Lower lobe of right lung (tissue), 2 donors: ENCODE measurements around the gene IQGAP2. TPM values are rescaled to one million over a fixed set of nuclear protein-coding genes. Genes with fewer than 3 reads are reported as not detected.

ENCODE experiments used
- ATAC-seq, 2 donors: fragments of 200-7000 bp; cut with Tn5 transposase; one replicate each; pipeline ENCODE4 v1.9.1; 2020 to 2022; ENCODE audit warnings: mild to moderate bottlenecking in 2 of 2, moderate library complexity in 2 of 2
- DNase-seq: peaks from one replicate; pipeline ENCODE4 v3.0.0-alpha.2; 2020
- H3K27ac ChIP-seq: fragments of 200-600 bp; one replicate; pipeline ENCODE4 v1.8.0; 2022
- H3K27me3 ChIP-seq: fragments of 200-600 bp; one replicate; pipeline ENCODE4 v1.8.0; 2022; ENCODE audit warnings: low read depth
- H3K36me3 ChIP-seq: fragments of 200-600 bp; one replicate; pipeline ENCODE4 v1.8.0; 2022; ENCODE audit warnings: mild to moderate bottlenecking
- H3K4me1 ChIP-seq: fragments of 200-600 bp; one replicate; pipeline ENCODE4 v1.8.0; 2022
- H3K4me3 ChIP-seq: fragments of 200-600 bp; one replicate; pipeline ENCODE4 v1.8.0; 2022; ENCODE audit warnings: mild to moderate bottlenecking
- H3K9me3 ChIP-seq: fragments of 200-600 bp; one replicate; pipeline ENCODE4 v1.8.0; 2022
- intact Hi-C: fragments of 100-400 bp; cut with DNase I; formaldehyde crosslinking; loops from one replicate; pipeline ENCODE4 v1.11.0; 2022
- total RNA-seq: library from RNA; stranded (reverse); fragmentation: NEBNext Ultra II Directional; extraction: Animal tissue kit (Norgen Biotek cat#: 25700); gene quantifications from one replicate; pipeline ENCODE4 v1.2.1, GENCODE V29; 2021
- TF ChIP-seq, protein P1 (sequence below): fragments of 200-600 bp; IDR thresholded peaks from one replicate; pipeline ENCODE4 v1.8.0; 2022; ENCODE audit warnings: antibody characterized with exemption, mild to moderate bottlenecking
- donor health status: DM: no; HTN: yes; CAD: no; lungs with severe emphysema.

Gene IQGAP2
- total RNA-seq, 1 donor from 2014 or later: 42.0 TPM

DNA sequence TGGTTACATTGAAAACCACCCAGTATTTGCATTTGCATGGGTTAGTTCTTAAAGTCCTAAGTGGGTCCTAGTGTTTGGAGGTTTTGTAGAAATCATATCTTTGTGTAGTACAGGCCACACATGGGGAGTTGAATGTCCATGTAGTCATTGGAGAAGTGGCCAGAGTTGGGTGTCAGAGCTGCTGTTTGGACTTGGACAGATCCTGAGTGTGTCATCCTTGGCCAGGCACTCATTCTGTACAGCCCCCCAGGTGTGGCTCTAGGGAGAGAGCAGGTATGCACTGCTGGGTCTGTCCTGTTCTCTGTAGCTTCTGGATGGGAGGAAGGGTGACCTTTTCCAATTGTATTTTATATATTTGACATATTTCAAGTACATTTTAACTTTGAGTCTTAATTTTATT is 82.4 kb downstream of the IQGAP2 start:
- Histone ChIP-seq H3K4me1 (no peaks in the 10 kb centered on the region), H3K9me3 (no peaks in the 10 kb centered on the region), H3K27me3 (no peaks in the 10 kb centered on the region), H3K4me3 (no peak overlapping the region), H3K27ac (no peak overlapping the region), H3K36me3 (no peaks in the 10 kb centered on the region)
- intact Hi-C loops: no loop called here
- no peak for ATAC-seq
- DNase-seq: no peak
- TF ChIP-seq, protein P1, sequence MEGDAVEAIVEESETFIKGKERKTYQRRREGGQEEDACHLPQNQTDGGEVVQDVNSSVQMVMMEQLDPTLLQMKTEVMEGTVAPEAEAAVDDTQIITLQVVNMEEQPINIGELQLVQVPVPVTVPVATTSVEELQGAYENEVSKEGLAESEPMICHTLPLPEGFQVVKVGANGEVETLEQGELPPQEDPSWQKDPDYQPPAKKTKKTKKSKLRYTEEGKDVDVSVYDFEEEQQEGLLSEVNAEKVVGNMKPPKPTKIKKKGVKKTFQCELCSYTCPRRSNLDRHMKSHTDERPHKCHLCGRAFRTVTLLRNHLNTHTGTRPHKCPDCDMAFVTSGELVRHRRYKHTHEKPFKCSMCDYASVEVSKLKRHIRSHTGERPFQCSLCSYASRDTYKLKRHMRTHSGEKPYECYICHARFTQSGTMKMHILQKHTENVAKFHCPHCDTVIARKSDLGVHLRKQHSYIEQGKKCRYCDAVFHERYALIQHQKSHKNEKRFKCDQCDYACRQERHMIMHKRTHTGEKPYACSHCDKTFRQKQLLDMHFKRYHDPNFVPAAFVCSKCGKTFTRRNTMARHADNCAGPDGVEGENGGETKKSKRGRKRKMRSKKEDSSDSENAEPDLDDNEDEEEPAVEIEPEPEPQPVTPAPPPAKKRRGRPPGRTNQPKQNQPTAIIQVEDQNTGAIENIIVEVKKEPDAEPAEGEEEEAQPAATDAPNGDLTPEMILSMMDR: no peak

DNA sequence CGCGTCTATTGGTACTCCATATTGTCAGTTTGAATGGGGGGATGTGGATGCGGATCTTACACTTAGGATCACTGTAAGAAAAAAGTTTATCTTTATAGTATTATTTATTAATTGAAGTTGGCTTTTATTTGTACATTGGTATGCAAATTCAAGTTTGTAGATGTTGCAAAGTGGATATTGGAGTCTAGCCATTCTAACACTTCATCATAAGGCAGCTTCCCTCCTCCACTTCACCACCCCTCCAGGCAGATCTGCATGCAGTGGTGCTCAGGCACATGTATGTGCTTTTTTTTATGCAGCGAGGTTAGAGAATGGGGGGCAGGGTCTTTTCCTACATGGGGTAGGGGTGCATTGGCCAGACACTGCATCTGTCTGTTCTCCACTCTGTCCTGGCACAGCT is 84.3 kb downstream of the IQGAP2 start:
- TF ChIP-seq, protein P1: no peak
- H3K27me3 ChIP-seq: no peaks in the 10 kb centered on the region
- H3K4me3 ChIP-seq: no peak overlapping the region
- no peaks in the 10 kb centered on the region for H3K4me1 ChIP-seq
- H3K9me3 ChIP-seq: no peaks in the 10 kb centered on the region
- no peak for DNase-seq
- H3K27ac ChIP-seq: no peak overlapping the region
- no peak for ATAC-seq
- H3K36me3 ChIP-seq: no peaks in the 10 kb centered on the region
- intact Hi-C loops: no loop called here

DNA sequence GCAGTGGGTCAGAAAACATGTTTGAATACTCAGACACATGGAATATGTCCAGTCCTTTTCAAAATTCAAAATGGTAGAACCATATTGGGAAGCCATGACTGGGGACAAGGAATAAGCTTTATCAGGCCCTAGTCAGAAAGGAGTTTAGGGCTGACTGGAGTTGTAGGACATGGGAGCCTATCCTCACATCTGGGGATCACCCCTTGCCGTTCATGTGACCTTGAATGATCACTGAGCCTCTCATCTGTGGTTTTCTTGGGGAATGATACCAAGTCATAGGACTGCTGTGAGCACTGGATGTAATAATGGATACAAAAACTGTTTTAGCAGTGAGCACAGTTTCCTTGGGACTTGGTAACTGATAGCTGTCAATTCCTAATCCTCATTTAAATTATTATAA is 84.7 kb downstream of the IQGAP2 start:
- Histone ChIP-seq H3K4me3 (no peak overlapping the region), H3K9me3 (no peaks in the 10 kb centered on the region), H3K27me3 (no peaks in the 10 kb centered on the region), H3K36me3 (no peaks in the 10 kb centered on the region), H3K27ac (no peak overlapping the region), H3K4me1 (no peaks in the 10 kb centered on the region)
- DNase-seq: no peak
- intact Hi-C loops: no loop called here
- ATAC-seq: no peak
- TF ChIP-seq, protein P1: no peak

DNA sequence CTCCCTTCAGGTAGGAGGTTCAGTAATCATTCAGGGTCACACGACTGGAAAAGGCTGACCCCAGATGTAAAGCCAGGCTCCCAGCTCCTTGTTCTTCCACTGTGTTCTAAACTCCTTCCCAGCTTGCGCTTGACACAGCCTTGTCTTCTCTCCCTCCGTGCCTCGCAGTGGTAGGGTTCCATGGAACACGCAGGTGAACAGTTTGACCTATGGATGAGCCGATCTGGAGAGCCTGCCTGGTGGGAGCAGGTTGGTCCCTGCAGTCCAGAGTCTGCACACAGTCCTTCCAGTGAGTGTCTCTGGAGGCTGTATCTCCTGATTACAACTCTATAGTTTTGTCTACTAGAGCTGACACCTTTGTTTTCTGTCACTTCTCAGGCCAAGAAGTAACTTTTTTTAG is 85.9 kb downstream of the IQGAP2 start:
- TF ChIP-seq, protein P1: no peak
- DNase-seq (no peak), ATAC-seq (no peak)
- H3K4me3 ChIP-seq: no peak overlapping the region
- no peaks in the 10 kb centered on the region for H3K9me3 ChIP-seq
- H3K4me1 ChIP-seq: no peaks in the 10 kb centered on the region
- intact Hi-C loops: no loop called here
- no peaks in the 10 kb centered on the region for H3K27me3 ChIP-seq
- no peak overlapping the region for H3K27ac ChIP-seq
- no peaks in the 10 kb centered on the region for H3K36me3 ChIP-seq

DNA sequence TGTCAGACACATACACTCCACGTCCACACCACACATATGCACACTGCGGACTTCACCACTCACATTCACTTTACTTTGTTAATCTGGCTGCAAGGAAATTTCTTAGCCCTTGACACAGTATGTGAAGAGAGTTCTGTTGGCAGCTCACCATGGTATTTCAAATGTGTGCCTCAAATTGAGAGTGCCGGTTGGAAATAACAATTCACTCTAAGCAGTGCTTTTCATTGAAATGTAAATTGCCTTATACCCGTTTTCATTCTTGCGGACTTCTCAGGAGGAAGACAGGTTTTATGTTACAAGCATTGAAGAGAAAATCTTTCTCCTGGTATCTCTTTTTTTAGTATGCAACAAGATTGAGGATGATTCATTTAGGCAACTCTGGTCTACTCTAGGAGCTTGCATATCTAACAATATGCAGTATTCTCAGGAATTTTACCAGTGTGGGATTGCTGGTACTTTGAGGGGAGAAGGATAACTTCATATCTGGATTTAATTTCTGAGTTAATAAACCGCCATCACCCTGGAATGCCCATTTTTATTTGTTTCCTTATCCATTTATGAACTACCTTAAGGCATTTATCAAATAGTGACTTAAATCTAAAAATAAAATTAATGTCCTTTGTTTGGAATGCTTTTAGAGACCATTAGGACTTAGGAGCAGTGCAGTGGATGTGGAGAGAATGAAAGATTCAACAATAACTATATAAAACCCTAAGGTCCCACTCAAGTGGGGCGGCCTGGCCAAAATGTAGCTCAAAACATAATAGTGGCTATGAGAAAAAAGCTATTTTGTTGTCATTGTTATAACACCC is 87.0 kb downstream of the IQGAP2 start:
- H3K4me3 ChIP-seq: no peak overlapping the region
- TF ChIP-seq, protein P1: no peak

More for the DNA sequence above, 87.0 kb downstream of the IQGAP2 start:
- DNase-seq (no peak), ATAC-seq (no peak)
- intact Hi-C loops: no loop called here
- Histone ChIP-seq H3K27me3 (no peaks in the 10 kb centered on the region), H3K27ac (no peak overlapping the region), H3K9me3 (no peaks in the 10 kb centered on the region), H3K4me1 (no peaks in the 10 kb centered on the region), H3K36me3 (no peaks in the 10 kb centered on the region)
